Stimulated activated CD4-positive, alpha-beta T cell treated with anti-CD3 and anti-CD28 coated beads, Interleukin-15, amount 100 ng/mL, for 24 hours (primary cell): ENCODE measurements around the gene LRP2BP.

Experiments used
- DNase-seq: peaks from one replicate; pipeline ENCODE4 v3.0.0-alpha.2; 2020

LRP2BP gene

DNA sequence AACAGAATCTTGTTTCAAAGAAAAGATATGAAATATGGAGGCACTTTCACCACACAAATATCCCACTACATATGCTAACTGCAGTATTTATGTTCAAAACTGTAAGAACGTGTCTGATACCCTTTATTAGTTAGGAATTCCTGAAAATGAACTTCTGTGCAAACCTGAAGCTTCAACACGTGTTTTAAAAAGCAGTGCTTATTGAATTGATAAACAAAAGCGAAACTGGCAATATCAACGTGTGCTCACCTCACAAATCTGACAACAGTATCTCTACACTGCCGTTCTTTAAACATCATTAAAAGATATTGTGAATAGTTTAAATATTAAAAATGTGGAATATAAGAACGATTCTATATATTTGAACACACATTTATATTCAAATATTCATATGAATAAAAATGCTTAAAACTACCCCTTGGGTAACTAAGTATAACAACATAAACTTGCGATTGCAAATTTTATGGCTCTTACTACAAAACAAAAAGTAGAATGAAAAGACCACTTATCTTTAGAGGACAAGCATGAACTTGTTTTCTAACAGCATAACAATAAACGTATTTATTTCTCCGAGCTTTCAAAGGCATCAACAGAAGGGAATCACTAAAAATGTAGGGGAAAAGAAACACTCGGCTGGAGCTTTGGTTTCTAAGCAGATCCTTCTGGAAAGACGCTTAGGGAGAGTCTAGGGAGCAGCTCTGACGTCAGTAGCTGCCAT lies at the start of gene LRP2BP:
LRP2BP (minus strand) TSS at position 687 of the 718 bp plus-strand sequence. CDS start 17,738 bp downstream, outside the sequence.
- no peak for DNase-seq

DNA sequence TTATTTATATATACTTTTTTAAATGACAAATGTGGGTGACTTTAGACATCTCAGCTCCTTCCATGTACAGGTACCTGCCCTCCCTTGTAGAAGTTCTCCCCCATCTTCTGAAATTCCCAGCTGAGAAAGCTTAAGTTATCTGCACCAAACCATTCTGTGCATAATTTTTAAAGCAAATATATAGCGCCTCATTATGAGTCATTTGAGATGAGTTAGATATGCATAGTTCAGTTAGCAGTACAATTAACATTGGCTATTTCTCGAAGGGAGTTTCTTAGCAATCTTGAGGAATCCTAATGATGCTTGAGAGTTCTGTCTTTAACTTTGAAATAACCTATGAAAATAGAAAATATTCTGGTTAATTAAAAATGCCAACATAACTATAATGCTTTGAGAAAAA lies 49.5 kb upstream of the LRP2BP start:
- no peak for DNase-seq

DNA sequence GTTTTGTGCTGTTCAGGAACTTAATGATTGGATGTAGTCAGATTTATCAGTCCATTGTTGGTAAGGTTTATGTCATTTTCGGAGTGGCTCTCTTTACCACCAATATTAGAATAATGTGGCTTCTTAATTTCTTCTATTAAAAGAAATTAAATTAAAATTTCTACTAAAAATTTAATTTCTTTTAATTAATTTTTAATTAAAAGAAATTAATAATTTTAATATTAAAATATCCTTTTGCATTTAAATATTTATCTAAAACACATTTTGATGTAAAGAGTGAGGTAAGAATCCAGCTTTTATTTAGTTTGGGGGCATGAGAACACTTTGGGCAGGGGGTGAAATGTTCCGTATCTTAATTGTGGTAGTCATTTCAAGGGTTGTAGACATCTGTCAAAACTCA lies 45.8 kb upstream of the LRP2BP start:
- DNase-seq, result no peak

DNA sequence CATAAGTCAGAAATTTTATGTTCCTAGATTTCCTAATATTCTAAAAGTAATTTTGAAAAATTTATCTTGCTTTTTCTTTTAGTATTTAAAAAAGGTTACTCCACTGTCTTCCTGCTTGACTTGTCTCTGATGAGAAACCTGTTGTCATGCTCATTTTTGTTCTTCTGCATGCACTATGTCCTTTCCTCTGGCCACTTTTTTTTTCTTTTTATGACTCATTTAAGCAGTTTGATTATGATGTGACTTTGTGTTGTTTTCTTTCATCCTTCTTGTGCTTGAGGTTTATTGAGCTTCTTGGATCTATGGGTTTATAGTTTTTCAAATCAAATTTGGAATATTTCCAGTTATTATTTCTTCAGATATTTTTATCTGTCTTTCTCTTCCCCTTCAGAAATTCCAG lies 42.1 kb upstream of the LRP2BP start:
- no peak for DNase-seq

DNA sequence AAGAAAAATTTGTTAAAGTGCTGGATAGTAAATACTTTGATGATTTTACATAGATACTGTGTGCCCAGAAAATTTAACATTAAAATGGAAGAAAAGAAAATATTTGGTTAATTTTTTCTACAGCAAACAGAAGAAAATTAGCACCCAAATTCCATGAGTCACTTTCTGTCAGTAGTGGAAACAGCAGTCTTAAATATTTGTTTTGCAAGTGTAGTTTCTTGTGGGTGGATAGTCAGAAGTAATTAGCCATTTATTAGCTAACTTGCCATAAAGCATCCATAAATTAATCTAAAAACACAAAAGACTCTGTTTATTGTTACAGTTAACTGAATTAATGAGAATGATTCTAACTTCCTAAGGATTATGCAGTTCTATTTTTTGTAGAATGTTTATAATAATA lies 39.7 kb upstream of the LRP2BP start:
- no peak for DNase-seq

DNA sequence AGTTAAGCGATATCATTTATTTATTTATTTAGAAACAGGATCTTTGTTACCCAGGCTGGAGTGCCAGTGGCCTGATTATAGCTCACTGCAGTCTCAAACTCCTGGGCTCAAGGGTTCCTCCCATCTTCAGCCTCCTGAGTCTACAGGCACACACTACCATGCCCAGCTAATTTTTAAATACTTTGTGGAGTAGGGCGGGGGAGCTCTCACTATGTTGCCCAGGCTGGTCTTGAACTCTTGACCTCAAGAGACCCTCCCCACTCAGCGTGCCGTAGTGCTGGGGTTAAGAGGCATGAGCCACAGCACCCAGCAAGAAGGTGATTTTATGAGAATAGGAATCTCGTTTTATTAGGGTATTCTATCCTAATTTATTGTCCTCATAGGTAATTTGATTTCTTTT lies 33.9 kb upstream of the LRP2BP start:
- DNase-seq, result no peak

DNA sequence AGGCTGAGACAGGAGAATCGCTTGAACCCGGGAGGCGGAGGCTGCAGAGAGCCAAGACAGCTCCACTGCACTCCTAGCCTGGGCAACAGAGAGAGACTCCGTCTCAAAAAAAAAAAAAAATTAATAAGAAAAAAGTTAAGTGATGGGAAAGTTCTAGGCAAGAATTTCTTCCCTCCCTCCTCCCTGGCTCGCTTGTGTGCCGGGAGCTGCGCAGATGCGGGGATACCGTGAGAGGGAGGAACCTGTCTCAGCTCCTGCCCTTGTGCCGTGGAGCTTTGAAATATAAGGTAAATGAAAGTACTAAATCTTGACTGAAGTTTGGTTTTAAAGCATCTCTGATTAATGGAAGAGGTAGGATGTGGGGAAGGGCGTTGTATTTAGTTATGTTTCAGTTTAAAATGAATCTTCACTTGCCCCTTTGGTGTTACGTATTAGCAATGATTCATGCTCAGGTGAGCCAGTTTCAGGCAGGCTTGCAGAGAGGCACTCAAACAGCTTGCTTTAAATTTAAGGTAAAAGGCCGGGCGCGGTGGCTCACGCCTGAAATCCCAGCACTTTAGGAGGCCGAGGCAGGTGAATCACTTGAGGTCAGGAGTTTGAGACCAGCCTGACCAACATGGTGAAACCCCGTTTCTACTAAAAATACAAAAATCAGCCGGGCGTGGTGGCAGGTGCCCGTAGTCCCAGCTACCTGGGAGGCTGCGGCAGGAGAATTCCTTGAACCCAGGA lies 31.4 kb upstream of the LRP2BP start:
- DNase-seq, result no peak

DNA sequence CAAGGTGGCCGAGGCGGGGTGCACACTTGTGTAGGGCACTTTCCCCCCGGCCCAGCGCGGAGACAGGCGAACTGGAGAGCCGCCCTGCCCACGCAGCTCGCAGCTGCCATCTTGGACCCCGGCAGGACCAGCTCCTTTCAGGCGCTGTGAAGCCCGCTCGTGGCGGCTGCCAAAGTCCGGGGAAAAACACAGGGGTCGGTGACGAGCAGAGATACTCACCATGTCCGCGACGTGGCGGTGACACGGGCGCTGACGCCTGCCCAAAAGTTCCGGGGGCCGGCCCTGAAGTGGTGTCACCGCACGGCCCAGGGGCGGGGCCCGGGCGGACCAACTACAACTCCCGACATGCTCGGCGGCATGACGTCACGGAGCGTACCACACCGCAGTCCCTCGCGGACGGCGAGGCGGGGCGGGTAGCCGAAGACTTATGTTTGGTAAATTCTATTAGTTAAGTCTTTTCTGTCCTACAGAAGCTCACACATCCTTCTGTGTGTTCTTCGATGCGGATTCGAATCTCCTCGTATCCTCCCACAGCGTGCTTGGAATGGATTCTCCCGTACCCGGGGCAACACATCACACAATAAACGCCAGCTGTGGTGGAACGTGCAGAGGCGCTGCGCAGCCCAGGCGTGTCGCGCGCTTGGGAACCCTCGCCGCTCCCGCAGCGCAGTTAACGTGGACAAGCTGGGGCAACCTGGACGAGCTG lies 30.1 kb upstream of the LRP2BP start, which contains the start of gene UFSP2:
UFSP2 (minus strand) TSS at position 318 of the 706 bp plus-strand sequence; CDS start at position 222, 96 bp downstream.
- DNase-seq, result peak; percentile 87

DNA sequence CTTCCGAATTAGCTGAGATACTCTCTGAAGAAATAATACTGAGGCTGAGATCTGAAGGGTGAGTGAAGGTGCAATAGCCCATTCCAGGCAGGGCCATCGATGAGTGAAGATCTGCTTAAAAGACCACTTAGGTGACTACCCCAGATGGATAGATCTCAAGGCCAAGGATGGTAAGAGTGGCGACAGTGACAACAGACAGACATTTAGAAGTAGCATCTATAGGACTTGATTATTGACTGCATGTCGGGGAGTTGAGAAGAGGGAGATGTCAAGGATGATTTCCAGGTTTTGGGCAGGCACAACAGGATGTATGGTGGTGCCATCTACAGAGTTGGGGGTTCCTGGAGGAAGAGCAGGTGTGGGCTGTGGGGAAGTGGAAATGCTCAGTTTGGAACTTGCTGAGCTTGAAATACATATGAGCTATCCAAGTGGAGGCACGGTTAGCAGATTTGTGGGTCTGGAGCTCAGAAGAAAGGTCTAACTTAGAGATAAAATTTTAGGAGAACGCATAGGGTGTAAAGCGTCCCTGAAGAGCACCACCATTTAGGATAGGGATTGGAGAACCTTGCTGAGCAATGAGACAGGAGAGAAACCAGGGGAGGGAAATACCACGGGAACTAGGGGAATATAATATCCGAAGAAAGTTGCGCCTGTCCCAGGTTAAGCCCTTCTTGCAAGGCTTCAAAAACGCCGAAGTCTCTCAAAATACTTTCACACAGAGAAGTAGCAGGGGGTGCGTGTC lies 29.4 kb upstream of the LRP2BP start:
- no peak for DNase-seq

DNA sequence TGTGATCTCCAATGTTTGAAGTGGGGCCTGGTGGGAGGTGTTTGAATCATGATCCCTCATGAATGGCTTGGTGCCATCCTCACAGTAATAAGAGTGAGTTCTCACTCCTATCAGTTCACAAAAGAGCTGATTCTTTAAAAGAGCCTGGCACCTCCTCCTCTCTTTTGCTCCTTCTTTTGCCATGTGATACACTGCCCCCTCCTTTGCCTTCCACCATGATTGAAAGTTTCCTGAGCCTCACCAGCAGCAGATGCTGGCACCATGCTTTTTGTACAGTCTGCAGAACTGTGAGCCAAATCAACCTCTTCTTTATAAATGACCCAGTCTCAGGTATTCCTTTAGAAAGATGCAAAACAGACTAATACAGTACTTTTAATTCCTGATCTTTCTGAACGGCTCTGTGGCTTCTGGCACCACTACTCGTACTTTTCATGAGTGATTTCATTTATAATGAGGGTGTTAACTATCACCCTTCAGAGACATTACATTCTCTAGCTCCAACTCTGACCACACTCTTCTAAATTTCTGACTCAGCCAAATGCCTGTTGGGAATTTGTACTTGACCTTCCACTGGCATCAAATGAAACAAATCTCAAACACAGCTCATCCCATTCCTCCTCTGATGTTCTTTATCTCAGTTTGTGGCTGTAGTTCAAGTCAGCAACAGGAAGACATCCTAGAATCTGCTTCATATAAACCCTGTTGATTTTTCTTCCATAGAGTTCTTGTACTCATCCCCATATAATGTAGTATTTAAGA lies 25.8 kb upstream of the LRP2BP start:
- DNase-seq, result no peak

DNA sequence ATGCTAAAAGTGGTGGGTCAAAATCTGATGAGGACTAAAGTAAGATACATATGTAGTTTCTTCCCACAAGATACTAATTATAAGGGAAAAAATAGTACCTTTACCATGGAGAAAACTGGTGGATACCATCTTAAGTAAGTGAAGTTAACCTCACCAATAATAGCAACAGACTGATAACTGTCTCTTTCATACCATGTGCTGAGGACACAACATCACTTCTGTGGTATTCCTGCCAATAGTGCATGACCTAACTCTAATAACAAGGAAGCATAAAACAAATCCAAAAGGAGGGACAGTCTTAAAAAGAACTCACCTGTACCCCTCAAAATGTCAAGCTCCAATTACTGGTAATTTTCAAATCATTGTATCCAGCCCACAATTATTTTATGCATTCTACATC lies 21.2 kb upstream of the LRP2BP start:
- DNase-seq, result no peak

DNA sequence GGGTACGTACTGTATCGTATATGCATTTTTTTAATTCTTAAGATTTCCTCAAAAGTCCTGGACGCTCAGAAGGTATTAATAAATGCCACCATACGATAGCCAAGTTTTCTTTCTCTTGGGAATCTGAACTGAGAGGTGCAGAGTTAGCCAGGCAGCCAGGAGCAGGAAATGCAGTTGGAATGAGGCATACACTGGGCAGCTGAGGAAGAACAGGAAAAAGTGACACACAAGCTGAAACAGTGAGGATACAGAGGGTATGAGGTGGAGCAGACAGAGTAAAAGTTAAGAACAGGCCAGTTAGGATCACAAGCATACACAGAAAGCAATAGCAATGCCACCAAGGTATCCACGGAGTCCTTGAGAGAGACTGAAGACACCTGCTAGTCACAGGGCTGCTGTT lies 16.7 kb upstream of the LRP2BP start:
- DNase-seq, result no peak

DNA sequence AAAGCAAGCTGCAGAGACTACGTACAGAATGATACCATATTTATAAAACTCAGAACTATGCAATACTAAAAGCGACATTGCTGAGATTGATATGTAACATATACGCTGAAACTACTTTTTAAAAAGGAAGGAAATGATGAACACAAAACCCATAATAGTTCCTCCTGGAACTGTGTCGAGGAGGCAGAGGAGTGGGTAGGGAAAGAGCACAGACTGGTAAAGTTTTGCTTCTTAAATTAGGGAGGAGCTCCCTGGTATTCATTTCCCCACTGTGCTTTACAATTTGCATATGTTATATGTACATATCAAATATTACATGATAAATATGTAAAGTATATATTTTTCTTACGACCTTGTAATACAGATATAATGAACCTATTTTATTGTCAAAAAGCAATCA lies 16.1 kb upstream of the LRP2BP start:
- DNase-seq, result no peak

DNA sequence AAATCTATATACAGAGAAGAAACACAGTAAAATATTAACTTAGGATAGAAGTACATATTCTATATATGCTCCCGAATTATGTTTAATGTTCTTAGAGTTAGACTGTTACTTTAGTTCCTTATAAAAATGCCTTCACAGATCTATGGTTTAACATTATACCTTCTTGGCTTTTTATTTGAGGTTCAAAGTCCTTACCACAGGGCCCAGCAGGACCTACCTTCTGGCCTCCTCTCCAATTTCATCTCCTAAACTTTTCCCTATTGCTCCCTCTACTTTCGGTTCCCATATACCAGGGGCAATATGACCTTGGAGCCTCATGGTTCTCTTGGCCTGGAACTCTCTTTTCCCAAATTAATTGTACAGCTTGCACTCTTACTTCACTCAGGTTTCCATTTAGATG lies 12.7 kb upstream of the LRP2BP start:
- no peak for DNase-seq

DNA sequence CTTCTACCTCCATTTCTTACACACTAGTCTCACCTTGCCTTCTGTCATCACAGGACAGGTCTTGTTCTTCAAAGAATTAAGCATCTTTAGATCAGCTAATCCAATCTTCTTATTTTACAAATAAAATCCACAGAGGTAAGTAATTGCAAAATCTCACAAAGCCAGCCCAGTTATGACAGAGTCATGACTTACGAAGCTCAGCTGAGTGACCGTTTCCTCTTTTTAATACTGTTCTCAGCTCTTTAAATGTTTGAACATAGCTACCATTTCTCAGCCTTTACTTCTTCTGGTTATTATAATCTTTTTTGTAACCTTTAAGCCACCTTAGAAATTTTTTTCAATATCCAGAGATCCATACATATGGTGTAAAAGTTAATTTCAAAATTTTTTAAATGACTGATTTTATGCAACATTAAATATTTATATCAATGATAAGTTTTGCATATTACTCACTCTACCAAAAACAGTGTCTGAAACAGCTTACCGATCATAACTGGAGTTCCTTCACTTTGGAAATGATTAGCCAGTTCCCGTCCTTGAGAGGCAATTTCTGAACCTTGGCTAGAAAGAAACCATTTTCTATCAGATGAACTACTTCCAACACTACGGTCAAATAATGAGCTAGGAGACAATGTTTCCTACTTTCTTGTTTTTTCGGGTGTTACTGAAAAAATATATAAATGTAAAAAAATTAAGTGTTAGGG lies 9.7 kb upstream of the LRP2BP start:
- no peak for DNase-seq

DNA sequence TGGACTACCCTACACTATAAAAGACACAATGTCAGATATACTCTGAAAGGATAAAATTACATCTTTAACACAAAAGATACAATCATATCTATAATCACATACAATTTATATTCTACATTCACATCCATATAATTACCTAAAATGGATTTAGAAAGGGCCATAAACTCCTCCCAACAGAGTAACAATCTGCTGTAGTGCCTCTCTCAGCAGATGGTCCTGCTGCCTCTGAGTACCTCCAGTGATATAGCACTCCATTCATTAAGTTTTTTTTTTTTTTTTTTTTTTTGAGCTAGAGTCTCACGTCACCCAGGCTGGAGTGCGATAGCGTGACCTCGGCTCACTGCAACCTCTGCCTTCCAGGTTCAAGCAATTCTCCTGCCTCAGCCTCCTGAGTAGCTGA lies 8.3 kb upstream of the LRP2BP start:
- no peak for DNase-seq

DNA sequence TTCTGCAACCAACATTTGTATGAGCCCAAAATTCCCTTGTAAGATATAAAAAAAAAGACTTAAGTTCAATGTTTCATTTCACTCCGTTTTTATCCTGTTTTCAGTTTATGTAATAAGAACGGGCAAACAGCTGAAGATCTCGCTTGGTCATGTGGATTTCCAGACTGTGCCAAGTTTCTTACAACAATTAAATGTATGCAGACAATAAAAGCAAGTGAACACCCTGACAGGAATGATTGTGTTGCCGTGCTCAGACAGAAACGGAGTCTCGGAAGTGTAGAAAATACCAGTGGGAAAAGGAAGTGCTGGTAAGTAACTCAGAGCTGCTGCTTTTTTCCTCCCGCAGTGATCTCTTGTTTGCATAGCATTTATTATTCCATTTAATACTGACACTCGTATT lies 3.7 kb upstream of the LRP2BP start:
- DNase-seq, result no peak

DNA sequence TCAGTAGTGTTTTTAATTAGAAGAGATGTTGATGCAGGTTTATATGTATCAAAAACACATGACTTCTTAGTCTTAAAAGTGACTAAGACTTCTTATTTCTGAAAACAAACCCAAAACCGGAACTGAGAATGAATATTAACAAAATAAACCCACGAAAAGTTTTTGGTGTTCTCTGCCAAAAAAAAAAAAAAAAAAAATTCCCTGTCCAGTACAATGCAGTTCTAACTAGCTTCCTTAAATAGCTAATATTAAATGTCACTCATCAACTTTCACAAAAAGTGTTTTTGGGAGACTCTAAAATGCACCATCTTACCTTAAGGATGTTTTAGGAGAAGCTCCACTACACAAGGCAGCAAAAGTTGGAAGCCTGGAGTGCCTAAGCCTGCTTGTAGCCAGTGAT lies 2.9 kb upstream of the LRP2BP start:
- no peak for DNase-seq

DNA sequence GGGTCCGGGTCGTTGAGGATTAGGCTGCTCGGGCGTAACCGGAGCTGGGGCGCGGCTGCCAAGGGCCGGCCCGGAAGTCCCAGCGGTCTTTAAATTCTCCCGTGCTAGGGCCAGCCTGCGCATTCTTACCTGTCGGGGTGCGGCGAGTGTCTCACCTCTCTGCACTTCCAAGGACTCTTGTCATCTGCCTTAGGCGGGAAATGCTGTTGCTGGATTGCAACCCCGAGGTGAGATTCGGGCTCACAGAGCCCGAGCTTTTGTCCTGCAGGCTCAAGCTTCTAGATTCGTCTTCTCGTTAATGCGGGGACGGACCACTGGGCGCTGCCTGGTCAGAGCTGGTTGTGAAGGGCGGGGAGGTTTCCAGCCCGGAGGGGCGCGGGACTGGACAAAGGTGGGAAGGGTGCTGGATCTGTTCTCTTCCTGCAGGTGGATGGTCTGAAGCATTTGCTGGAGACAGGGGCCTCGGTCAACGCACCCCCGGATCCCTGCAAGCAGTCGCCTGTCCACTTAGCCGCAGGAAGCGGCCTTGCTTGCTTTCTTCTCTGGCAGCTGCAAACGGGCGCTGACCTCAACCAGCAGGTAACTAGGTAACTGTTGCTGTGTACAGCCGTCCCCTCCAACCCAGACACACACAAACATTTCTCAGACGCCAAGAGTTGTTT lies 1.1 kb upstream of the LRP2BP start, which contains the start of gene ANKRD37:
ANKRD37 (plus strand) TSS at position 118 of the 662 bp plus-strand sequence; CDS start at position 201, 83 bp downstream.
- no peak for DNase-seq

DNA sequence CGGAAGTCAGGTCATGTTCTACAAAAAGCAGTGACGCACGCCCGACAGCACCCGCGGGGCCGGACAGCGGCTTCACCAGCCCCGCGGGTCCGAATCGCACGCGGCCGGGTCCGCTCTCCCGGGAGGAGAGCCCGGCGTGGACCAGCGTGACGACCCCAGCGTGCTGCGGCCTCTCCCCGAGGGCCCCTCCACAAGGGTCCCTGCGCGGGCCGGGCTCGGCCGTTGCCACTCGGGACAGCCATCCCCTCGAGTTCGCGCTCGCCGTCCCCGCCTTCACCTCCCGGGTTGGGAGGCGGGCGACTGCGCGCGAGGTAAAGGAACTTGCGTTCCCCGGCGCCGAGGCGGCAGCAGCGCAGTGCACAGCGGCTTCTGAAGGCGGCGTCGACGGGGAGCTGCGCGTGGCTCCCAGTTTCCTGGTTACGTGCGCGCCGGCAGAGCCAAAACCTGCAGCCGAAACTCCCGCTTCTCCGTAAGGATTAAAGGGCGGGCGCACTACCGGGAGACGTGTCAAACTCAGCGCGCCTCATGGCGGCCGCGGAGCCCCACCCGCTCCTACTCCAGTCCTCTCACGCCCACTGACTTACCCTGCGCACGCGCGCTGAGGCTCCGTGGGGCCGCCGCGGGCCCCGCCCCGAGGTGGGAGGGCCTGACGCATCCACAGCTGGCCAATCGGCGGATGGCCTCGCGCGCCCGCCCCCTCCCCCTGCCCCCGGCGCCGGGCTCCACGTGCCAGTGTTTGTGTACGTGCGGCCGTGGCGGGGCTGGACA lies 416 bp upstream of the LRP2BP start:
- DNase-seq, result peak; percentile 96
